Parathyroid adenoma (tissue), 2 donors: Measurements from ENCODE around the gene ZNF556.
"Not testable (repeated sequence)": the region's sequence is repeated elsewhere in the genome, so short reads cannot be mapped to it uniquely, and the experiment has no call there.

Experiments used
- H2AFZ ChIP-seq: fragments of 300-600 bp; sonication (generic); one replicate; pipeline ENCODE4 v1.7.0; 2017; ENCODE audit warnings: antibody characterized with exemption, mild to moderate bottlenecking
- H3K27ac ChIP-seq: fragments of 300-600 bp; sonication (generic); one replicate; pipeline ENCODE4 v1.7.0; 2017
- H3K27me3 ChIP-seq: fragments of 300-600 bp; sonication (generic); one replicate; pipeline ENCODE4 v1.7.0; 2017; ENCODE audit warnings: low read length; ENCODE audit not compliant: control insufficient read depth, insufficient read depth
- H3K36me3 ChIP-seq: fragments of 300-600 bp; sonication (generic); one replicate; pipeline ENCODE4 v1.7.0; 2017; ENCODE audit warnings: low read length; ENCODE audit not compliant: control insufficient read depth, insufficient read depth
- H3K4me1 ChIP-seq: fragments of 300-600 bp; sonication (generic); one replicate; pipeline ENCODE4 v1.7.0; 2017; ENCODE audit warnings: control low read depth
- H3K4me2 ChIP-seq: fragments of 300-600 bp; sonication (generic); one replicate; pipeline ENCODE4 v1.7.0; 2017; ENCODE audit warnings: low read length
- H3K4me3 ChIP-seq: fragments of 300-600 bp; sonication (generic); one replicate; pipeline ENCODE4 v1.7.0; 2017; ENCODE audit warnings: low read depth, low read length
- H3K79me2 ChIP-seq: fragments of 300-600 bp; sonication (generic); one replicate; pipeline ENCODE4 v1.7.0; 2017; ENCODE audit warnings: control low read depth
- H3K9ac ChIP-seq: fragments of 300-600 bp; sonication (generic); one replicate; pipeline ENCODE4 v1.7.0; 2017; ENCODE audit warnings: mild to moderate bottlenecking
- H3K9me3 ChIP-seq: fragments of 300-600 bp; sonication (generic); one replicate; pipeline ENCODE4 v1.7.0; 2017; ENCODE audit warnings: low read length; ENCODE audit not compliant: control insufficient read depth
- CTCF ChIP-seq: fragments of 300-600 bp; sonication (generic); IDR thresholded peaks from one replicate; pipeline ENCODE4 v1.7.0; 2017; ENCODE audit warnings: antibody characterized with exemption, mild to moderate bottlenecking
- donor health status: primary hyperparathyroidism.

Gene ZNF556

GRCh38 chr19:2902590-2903218 lies 35.6 kb downstream of the ZNF556 start:
- no peak overlapping the region for H3K9ac ChIP-seq
- peaks cover 3% of the 10 kb centered on the region for H3K4me1 ChIP-seq
- H3K4me2 ChIP-seq: no peak overlapping the region
- no peaks in the 10 kb centered on the region for H3K9me3 ChIP-seq
- H3K36me3 ChIP-seq: no peaks in the 10 kb centered on the region
- no peak overlapping the region for H3K4me3 ChIP-seq
- H3K27ac ChIP-seq: no peak overlapping the region
- no peak for TF ChIP-seq CTCF
- H3K27me3 ChIP-seq: no peaks in the 10 kb centered on the region
- no peak overlapping the region for H2AFZ ChIP-seq
- H3K79me2 ChIP-seq: peaks cover 15% of the 10 kb centered on the region

- H3K36me3 ChIP-seq, H3K4me2 ChIP-seq, H3K9ac ChIP-seq, H3K27me3 ChIP-seq, H2AFZ ChIP-seq, H3K4me1 ChIP-seq, H3K9me3 ChIP-seq, H3K4me3 ChIP-seq, H3K27ac ChIP-seq: not testable (repeated sequence)
- H3K79me2 ChIP-seq: peaks cover 15% of the 10 kb centered on the region
Observed at GRCh38 chr19:2903326-2903725, 36.2 kb downstream of the ZNF556 start.

- no peaks in the 10 kb centered on the region for H3K27me3 ChIP-seq
- no peak overlapping the region for H3K4me2 ChIP-seq
- no peak overlapping the region for H3K4me3 ChIP-seq
- no peak for TF ChIP-seq CTCF
- no peaks in the 10 kb centered on the region for H3K36me3 ChIP-seq
- no peak overlapping the region for H3K9ac ChIP-seq
- no peak overlapping the region for H2AFZ ChIP-seq
- H3K79me2 ChIP-seq: peaks cover 15% of the 10 kb centered on the region
- H3K27ac ChIP-seq: no peak overlapping the region
- peaks cover 3% of the 10 kb centered on the region for H3K4me1 ChIP-seq
- no peaks in the 10 kb centered on the region for H3K9me3 ChIP-seq
Observed at GRCh38 chr19:2905918-2906519, 38.9 kb downstream of the ZNF556 start.

GRCh38 chr19:2906631-2907195 lies 39.6 kb downstream of the ZNF556 start:
- Histone ChIP-seq H2AFZ (no peak overlapping the region), H3K9me3 (no peaks in the 10 kb centered on the region), H3K4me3 (no peak overlapping the region), H3K4me1 (peaks cover 2% of the 10 kb centered on the region), H3K9ac (no peak overlapping the region), H3K27me3 (no peaks in the 10 kb centered on the region), H3K36me3 (no peaks in the 10 kb centered on the region), H3K79me2 (peaks cover 12% of the 10 kb centered on the region), H3K4me2 (no peak overlapping the region), H3K27ac (no peak overlapping the region)
- no peak for TF ChIP-seq CTCF

GRCh38 chr19:2912306-2912705 lies 45.2 kb downstream of the ZNF556 start:
- H3K36me3 ChIP-seq: peaks cover 3% of the 10 kb centered on the region
- no peak overlapping the region for H3K4me3 ChIP-seq
- no peaks in the 10 kb centered on the region for H3K27me3 ChIP-seq
- no peak overlapping the region for H3K27ac ChIP-seq
- no peak for TF ChIP-seq CTCF
- no peak overlapping the region for H3K4me2 ChIP-seq
- H3K9me3 ChIP-seq: no peaks in the 10 kb centered on the region
- H3K9ac ChIP-seq: no peak overlapping the region
- H3K79me2 ChIP-seq: peaks cover 4% of the 10 kb centered on the region
- no peak overlapping the region for H2AFZ ChIP-seq
- no peaks in the 10 kb centered on the region for H3K4me1 ChIP-seq
